Measurements from ENCODE around the gene MICU1. TPM values are rescaled to one million over a fixed set of nuclear protein-coding genes. Genes with fewer than 3 reads are reported as not detected.

The MICU1 gene
- total and polyA plus RNA-seq, 2 of the 13 experiments (the other 11 are each of a cell fraction or from before 2014, with no cell fraction given), result 32.5 to 56.1 TPM

DNA sequence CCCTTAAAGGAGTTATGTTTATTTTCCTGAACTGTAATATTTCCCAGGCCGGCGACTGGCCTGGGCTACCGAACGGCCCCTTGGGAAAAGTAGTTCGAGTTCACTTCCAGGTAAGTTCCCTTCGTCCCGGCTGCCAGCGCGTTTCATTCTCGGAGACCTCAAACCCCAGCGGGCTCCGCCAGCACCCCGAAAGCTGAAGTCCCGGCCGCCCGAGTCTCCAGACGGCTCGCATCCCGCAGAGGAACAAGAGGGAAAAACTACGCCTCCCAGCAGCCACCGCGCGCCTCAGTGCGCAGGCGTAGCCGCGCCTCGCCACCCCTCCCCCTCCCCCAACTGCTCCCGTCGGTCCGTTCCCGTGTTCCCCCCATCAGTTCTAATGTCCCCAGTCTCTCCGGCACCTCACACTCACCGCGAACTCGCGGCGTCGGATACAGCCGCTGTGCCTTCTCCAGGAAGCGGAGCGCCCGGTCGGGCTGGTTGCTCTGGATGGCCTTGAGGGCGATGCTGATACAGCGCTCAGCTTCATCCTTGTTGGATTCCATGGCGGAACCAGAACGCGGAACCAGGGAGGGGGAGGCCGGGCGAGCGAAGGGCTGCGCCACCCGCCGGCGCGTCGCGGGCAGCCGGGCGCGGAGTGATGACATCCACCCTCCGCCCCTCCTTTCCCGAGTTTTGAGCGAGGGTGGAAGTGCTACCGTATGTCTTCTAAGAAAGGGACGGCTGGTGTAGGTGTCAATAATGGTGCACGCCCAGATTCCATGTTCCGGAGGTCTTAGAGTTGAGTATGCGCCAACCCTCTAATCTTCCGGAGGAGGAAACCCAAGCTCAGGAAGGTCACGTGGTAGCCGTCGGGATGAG is 271.3 kb downstream of the MICU1 start, which contains the start of gene DNAJB12 (continued):
- TF ChIP-seq, protein P1, sequence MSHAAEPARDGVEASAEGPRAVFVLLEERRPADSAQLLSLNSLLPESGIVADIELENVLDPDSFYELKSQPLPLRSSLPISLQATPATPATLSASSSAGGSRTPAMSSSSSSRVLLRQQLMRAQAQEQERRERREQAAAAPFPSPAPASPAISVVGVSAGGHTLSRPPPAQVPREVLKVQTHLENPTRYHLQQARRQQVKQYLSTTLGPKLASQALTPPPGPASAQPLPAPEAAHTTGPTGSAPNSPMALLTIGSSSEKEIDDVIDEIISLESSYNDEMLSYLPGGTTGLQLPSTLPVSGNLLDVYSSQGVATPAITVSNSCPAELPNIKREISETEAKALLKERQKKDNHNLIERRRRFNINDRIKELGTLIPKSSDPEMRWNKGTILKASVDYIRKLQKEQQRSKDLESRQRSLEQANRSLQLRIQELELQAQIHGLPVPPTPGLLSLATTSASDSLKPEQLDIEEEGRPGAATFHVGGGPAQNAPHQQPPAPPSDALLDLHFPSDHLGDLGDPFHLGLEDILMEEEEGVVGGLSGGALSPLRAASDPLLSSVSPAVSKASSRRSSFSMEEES (CRISPR knock-in tag; IDR thresholded peaks at IDR 0.05), result peak; percentile 44; the same call in 1 of the 2 replicates
- no peak for TF ChIP-seq ZMAT3 (CRISPR knock-in tag; conservative IDR thresholded peaks at IDR 0.05)
- TF ChIP-seq, protein P2, sequence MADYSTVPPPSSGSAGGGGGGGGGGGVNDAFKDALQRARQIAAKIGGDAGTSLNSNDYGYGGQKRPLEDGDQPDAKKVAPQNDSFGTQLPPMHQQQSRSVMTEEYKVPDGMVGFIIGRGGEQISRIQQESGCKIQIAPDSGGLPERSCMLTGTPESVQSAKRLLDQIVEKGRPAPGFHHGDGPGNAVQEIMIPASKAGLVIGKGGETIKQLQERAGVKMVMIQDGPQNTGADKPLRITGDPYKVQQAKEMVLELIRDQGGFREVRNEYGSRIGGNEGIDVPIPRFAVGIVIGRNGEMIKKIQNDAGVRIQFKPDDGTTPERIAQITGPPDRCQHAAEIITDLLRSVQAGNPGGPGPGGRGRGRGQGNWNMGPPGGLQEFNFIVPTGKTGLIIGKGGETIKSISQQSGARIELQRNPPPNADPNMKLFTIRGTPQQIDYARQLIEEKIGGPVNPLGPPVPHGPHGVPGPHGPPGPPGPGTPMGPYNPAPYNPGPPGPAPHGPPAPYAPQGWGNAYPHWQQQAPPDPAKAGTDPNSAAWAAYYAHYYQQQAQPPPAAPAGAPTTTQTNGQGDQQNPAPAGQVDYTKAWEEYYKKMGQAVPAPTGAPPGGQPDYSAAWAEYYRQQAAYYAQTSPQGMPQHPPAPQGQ (CRISPR knock-in tag; IDR thresholded peaks at IDR 0.05; ENCODE audit: borderline replicate concordance), result no peak
- TF ChIP-seq ZNF670 (CRISPR knock-in tag; IDR thresholded peaks at IDR 0.05; ENCODE audit: borderline replicate concordance), result peak; percentile 96; the same call in 1 of the 2 replicates
- TF ChIP-seq, protein P3, sequence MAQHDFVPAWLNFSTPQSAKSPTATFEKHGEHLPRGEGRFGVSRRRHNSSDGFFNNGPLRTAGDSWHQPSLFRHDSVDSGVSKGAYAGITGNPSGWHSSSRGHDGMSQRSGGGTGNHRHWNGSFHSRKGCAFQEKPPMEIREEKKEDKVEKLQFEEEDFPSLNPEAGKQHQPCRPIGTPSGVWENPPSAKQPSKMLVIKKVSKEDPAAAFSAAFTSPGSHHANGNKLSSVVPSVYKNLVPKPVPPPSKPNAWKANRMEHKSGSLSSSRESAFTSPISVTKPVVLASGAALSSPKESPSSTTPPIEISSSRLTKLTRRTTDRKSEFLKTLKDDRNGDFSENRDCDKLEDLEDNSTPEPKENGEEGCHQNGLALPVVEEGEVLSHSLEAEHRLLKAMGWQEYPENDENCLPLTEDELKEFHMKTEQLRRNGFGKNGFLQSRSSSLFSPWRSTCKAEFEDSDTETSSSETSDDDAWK (CRISPR knock-in tag; IDR thresholded peaks at IDR 0.05), result no peak
- TF ChIP-seq SCMH1 (CRISPR knock-in tag; IDR thresholded peaks at IDR 0.05; ENCODE audit: borderline replicate concordance), result no peak
- TF ChIP-seq, protein P4, sequence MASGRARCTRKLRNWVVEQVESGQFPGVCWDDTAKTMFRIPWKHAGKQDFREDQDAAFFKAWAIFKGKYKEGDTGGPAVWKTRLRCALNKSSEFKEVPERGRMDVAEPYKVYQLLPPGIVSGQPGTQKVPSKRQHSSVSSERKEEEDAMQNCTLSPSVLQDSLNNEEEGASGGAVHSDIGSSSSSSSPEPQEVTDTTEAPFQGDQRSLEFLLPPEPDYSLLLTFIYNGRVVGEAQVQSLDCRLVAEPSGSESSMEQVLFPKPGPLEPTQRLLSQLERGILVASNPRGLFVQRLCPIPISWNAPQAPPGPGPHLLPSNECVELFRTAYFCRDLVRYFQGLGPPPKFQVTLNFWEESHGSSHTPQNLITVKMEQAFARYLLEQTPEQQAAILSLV (CRISPR knock-in tag; IDR thresholded peaks at IDR 0.05; ENCODE audit: borderline replicate concordance), result peak; percentile 97
- no peak for TF ChIP-seq ZNF10 (CRISPR knock-in tag; IDR thresholded peaks at IDR 0.05; ENCODE audit: borderline replicate concordance, low read depth)
- no peak for TF ChIP-seq ZNF878 (CRISPR knock-in tag; IDR thresholded peaks at IDR 0.05)
- TF ChIP-seq, protein P5, sequence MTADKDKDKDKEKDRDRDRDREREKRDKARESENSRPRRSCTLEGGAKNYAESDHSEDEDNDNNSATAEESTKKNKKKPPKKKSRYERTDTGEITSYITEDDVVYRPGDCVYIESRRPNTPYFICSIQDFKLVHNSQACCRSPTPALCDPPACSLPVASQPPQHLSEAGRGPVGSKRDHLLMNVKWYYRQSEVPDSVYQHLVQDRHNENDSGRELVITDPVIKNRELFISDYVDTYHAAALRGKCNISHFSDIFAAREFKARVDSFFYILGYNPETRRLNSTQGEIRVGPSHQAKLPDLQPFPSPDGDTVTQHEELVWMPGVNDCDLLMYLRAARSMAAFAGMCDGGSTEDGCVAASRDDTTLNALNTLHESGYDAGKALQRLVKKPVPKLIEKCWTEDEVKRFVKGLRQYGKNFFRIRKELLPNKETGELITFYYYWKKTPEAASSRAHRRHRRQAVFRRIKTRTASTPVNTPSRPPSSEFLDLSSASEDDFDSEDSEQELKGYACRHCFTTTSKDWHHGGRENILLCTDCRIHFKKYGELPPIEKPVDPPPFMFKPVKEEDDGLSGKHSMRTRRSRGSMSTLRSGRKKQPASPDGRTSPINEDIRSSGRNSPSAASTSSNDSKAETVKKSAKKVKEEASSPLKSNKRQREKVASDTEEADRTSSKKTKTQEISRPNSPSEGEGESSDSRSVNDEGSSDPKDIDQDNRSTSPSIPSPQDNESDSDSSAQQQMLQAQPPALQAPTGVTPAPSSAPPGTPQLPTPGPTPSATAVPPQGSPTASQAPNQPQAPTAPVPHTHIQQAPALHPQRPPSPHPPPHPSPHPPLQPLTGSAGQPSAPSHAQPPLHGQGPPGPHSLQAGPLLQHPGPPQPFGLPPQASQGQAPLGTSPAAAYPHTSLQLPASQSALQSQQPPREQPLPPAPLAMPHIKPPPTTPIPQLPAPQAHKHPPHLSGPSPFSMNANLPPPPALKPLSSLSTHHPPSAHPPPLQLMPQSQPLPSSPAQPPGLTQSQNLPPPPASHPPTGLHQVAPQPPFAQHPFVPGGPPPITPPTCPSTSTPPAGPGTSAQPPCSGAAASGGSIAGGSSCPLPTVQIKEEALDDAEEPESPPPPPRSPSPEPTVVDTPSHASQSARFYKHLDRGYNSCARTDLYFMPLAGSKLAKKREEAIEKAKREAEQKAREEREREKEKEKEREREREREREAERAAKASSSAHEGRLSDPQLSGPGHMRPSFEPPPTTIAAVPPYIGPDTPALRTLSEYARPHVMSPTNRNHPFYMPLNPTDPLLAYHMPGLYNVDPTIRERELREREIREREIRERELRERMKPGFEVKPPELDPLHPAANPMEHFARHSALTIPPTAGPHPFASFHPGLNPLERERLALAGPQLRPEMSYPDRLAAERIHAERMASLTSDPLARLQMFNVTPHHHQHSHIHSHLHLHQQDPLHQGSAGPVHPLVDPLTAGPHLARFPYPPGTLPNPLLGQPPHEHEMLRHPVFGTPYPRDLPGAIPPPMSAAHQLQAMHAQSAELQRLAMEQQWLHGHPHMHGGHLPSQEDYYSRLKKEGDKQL (CRISPR knock-in tag; IDR thresholded peaks at IDR 0.05; ENCODE audit: low read depth), result peak; percentile 20
- peak; percentile 97 for TF ChIP-seq ZNF350 (CRISPR knock-in tag; IDR thresholded peaks at IDR 0.05; ENCODE audit: borderline replicate concordance, low read depth)
- 0 out of 2 replicates have a peak, but pooled peaks have one; percentile 3 for TF ChIP-seq BHLHE40 (IDR thresholded peaks at IDR 0.05; ENCODE audit: low read length)
- 0 out of 2 replicates have a peak, but pooled peaks have one; percentile 47 for TF ChIP-seq ZNF557 (CRISPR knock-in tag; IDR thresholded peaks at IDR 0.05)

All from HepG2 (cell line).